HG02763 (cell line): ENCODE data around the gene DCP2.
"Not testable (repeated sequence)": the region's sequence is repeated elsewhere in the genome, so short reads cannot be mapped to it uniquely, and the experiment has no call there.

Source experiments
- ATAC-seq: cut with Tn5 transposase; IDR thresholded peaks from one replicate; pipeline ENCODE4 v1.9.1; 2021; ENCODE audit warnings: mild to moderate bottlenecking, moderate library complexity; ENCODE audit not compliant: unreplicated experiment

DCP2 gene

DNA sequence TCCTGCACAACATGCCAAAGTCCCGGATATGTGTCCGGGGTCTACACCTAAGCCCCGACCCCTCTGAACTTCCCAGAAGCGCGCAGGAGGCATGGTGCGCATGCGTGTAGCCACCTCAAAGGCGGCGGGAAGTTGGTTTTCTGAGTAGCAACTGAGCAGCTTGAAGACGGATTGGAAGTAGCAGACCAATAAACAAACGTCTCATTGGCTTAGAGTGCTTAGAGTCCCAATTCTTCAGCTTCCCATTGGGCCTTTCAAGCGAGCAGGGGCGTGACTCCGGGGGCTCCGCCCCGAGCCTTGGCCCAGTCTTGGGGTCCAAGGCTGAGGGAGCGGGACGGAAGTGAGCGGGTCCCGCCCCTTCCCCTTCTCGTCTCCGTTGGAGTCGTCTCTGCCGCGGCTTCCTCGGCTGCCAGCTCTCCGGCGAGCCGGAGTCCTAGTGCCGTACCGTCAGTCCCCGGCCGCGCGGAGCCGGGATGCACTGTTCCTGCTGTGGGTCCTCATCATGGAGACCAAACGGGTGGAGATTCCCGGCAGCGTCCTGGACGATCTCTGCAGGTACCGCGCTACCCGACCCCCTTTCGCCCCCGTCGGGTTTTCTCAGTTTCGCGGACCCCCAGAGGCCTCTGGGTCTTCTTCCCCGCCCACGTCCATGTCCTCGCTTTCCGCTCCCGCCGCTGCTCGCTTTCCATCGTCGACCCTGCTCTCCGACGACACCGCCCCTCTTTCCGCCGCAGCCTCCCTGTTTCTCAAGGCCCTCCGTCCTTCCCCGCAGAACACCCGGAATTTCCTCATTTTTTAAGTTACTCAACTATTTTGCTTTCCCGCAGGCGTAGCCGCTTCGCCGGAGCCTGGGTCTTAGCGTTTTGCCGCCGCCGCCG lies at the start of gene DCP2:
TSS of gene DCP2 (plus strand) at position 367 of the 878 bp plus-strand sequence. CDS start at position 503, 136 bp downstream.
- peak; percentile 97 for ATAC-seq

DNA sequence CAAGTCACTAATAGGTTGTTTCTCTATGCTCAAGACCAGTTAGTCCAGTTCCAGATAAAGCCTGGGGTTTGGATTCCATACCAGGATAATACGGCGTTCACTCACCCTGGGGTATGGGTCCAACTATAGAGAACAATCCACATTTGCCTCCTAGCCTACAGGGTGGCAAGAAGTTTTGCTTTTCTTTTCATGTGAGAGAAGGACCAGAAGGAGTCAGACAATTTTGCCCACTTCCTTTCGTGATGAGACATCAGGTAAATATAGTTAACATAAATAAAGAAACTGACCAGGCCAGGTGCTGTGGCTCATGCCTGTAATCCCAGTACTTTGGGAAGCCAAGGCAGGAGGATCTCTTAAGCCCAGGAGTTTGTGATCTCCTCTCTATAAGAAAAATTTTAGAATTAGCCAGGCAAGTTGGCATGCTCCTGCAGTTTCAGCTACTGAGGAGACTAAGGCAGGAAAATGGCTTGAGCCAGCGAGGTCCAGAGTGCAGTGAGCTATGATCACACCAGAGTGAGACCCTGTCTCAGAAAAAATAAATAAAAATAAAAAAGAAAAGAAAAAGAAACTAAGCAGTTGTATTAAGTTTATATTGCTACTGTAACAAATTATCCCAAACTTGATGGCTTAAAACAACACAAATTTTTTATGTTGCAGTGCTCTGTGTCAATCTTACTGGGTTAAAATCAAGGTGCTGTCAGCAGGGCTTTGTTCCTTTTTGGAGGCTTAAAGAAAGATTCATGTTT lies 47.1 kb upstream of the DCP2 start:
- peak; percentile 68 for ATAC-seq

DNA sequence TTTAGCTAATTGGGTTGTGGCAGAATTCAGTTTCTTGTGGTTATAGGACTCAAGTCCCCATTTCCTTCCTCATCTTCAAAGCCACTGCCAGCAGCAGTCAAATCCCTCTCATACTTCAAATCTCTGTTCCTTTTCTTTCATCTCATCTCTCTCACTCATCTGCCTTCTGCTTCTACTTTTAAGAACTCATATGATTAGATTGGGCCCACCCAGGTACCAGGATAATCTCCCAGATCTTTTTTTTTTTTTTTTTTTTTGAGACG lies 46.6 kb upstream of the DCP2 start:
- peak; percentile 39 for ATAC-seq

DNA sequence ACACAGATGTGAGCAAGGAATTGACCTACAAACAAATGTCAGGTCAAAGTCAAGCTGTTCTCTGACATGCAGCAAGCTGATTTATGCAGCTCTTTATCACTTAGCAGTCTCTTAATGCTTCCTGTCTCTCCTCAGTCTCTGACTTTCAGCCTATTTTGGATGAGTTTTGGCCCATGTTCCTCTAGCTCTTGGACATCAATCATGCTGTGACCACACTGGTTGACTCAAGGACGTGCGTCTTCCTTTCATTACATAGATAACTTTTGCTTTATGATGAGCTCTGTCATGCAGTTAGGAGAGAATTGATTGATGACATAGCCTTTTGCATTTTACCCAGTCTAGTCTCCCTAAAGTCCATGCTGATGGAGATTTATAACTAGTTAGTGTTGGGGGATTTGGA lies 45.1 kb upstream of the DCP2 start:
- no peak for ATAC-seq

DNA sequence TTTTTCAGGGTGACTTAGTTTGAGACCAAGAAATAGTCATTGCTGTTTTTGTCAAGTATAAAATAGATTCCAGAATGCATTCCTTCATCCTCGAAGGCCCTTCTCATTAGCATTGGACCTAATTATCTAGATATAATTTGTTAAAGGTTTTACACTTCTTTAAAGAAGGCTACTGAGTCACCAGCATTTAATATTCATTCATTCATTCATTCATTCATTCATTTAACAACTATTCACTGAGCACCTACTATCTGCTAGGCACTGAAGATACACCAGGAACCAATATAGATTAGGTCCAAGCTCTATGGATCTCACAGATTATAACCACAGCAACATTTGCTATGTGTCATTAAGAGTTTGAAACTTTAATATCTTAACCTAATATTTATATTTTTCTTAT lies 43.5 kb upstream of the DCP2 start:
- no peak for ATAC-seq

DNA sequence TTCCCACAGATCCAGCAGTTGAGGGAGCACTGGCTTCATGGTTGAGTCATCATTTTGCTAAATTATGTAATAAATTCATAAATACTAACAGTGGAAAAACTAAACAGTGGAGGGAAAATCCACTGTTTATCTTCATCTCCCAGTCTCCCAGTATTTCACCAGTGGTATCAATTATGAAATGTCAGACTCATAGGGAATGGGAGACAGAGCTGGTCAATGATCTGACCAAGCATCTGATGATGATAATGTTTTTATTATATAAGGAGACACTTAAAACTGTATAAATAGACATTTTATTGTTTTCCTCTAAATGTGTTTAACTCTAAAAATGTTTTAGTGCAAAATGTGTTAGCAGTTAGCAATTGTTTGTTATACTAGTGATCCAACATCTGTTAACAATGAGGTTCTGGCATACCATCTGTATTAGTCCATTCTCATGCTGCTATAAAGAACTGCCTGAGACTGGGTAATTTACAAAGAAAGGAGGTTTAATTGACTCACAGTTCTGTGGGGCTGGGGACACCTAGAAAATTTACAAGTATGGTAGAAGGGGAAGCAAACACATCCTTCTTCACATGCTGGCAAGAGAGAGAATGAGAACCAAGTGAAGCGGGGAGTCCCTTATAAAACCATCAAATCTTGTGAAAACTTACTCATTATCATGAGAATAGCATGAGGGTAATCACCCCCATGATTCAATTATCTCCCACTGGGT lies 42.8 kb upstream of the DCP2 start:
- ATAC-seq, result no peak

DNA sequence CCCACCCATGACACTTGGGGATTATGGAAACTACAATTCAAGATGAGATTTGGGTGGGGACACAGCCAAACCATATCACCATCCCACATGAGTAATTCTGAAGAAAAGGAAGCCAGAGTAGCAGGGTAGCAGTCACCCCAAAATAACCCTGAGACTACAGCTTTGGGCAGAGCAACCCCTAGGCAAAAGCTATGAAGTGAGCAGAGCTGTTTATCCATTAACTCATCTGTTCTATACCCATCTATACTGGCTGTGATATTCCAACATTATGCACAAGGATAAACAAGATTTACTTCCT lies 42.3 kb upstream of the DCP2 start:
- ATAC-seq, result no peak

DNA sequence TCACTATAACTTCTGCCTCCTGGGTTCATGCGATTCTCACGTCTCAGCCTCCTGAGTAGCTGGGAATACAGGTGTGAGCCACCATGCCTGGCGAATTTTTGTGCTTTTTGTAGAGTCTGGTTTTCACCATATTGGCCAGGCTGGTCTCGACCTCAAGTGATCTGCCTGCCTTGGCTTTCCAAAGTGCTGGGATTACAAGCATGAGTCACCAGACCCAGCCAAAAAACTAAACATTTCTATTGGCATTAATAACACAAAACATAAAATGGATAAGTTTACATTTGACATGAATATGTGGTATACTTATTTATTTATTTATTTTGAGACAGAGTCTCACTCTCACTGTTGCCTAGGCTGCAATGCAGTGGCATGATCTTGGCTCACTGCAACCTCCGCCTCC lies 40.9 kb upstream of the DCP2 start:
- ATAC-seq, result no peak

DNA sequence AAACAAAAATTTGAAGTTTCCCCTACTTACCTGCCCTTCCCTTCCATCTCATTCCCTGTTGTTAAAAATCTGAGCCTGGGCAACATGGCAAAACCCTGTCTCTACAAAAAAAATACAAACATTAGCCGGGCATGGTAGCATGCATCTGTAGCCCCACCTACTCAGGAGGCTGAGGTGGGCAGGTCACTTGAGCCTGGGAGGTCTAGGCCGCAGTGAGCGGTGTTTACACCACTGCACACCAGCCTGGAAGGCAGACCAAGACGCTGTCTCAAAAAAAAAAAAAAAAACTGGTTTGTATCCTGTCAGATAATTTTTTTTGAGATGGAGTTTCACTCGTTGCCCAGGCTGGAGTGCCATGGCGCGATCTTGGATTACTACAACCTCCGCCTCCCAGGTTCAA lies 38.3 kb upstream of the DCP2 start:
- ATAC-seq, result no peak

DNA sequence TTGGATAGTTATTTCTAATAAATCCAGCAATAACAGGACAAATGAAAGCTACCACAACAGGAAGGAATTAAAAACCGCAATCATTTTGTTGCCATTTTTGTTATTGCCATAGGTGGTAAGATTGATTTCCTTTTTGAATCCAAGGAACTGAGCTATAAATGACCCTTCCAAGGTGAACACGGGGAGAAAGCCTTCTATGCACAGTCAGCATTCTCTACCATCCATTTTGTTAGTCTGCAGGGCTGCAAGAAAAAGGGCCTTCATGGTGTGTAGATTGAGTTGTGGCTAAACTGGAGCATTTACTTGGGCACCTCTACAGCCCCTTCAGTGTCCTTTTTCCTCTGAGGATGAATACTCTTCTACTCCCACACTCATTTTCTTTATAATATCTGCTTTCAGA lies 35.9 kb upstream of the DCP2 start:
- ATAC-seq, result no peak

DNA sequence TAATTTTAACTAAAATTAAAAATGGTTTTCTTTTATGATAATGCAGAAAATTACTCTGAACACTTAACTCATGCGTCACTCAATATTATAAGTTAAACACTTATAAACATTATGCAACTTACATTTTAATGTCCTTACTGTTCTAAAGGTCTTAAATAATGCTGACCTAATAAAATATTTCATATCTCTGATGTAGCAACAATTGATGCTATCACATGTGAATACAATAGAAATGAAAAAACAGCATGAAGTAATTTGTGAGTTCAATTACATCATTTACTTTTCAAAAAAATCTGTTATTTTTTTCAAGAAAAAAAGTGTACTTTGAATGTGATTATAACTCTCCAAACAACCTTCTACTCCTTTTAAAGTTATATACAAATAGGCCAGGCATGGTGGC lies 28.1 kb upstream of the DCP2 start:
- no peak for ATAC-seq

DNA sequence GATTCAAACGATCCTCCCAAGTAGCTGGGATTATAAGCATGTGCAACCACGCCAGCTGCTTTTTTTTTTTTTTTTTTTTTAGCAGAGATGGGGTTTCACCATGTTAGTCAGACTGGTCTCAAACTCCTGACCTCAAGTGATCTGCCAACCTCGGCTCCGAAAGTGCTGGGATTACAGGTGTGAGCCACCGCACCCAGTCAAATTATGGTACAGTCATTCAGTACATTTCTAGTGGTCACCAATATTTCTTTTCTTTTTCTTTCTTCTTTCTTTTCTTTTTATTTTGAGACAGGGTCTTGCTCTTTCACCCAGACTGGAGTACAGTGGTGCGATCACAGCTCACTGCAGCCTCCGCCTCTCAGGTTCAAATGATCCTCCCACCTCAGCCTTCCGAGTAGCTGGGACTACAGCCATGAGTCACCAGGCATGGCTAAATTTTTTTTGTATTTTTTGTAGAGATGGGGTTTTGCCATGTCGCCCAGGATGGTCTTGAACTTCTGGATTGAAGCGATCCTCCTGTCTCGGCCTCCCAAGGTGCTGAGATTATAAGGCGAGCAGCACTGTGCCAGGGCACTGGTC lies 25.4 kb upstream of the DCP2 start:
- peak; percentile 93 for ATAC-seq

DNA sequence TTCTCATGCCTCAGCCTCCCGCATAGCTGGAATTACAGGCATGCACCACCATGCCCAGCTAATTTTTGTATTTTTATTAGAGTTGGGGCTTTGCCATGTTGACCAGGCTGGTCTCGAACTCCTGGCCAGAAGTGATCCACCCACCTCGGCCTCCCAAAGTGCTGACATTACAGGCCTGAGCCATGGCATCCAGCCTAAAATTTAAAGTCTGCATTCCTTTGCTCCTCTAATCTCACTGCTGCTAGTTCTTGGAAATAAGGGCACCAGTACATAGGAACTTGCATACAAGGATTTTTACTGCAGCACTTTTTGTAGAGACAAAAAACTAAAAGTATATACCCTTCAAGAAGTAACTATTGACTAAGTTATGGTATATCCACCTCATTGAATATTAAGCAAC lies 20.0 kb upstream of the DCP2 start:
- ATAC-seq, result no peak

DNA sequence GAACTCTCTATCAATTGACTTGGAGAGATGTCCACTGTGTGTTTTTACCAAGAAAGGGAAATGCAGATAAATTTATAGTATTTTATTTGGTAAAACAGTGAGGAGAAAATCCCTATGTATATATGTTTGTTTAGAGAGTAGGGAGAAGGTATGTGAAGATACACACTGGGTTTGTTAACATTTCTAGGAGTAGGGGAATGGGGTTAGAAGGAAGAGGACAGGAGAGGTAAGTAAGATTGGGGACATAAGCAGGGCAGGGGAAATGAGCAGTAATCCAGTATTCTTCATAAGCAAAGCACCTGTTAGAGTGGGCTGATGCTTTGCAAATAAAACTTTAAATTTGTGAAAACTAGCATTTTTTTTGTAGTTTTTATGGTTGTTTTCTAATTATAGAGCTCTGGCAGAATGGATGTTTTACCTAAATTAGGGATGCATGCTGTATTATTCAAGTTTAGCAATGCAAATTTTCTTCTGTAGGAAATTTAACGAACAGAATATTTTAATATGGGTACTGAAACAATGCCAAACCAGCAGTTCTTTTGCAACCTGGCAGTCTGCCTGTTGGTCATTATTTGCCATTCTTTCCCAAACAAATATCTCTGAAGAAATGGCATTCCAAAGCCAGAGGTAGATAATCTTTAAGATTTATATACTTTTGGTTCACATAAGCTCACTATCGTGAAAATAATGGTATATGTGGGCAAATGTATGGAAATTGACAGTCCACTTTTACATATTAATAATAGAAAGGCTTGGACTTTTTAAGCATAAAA lies 19.4 kb upstream of the DCP2 start:
- ATAC-seq, result no peak

DNA sequence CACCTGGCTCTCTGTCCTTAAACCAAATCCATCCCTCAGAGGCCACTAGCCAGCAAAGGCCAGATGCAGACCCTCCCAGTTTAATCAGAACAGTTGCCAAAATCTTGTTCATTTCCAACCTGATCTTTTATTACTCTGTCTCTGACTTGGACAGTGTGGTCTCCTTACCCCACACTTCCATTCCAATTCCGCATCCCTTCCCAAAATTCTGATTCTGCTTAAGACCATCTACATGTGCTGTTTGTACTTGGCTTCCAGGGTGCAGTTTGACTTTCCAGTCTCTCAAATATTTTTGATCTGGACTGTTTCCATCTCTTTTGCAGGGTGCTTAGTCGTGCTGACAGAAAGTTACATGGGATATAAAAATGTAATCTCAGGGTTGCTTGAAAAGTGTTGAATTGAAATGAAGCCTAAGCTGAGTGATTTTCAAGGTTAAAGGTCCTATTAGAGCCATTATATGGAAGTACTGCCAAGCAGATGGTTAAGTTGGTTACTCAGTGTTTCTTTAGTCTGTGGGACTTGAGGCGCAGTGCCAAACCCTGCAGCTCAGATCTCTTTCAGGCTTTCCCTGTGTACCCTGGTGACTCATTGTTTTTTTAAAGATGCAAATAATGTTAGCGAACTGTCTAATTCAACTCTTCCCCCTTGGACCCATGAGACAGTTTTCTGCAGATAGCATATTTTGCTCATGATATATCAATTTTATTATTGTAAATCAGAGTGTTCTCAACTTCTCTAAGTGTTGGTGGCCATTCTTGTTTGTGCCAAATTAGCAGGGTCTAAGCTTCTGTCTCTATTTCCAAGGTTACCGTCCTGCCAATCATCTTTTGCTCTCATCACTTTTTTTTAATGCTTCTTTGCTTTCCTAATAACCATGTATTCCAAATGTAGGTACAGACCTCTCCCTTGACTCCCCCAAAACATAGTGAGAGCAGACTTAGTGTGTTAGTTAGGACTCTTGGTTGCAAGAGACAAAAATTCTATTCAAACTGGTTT lies 18.2 kb upstream of the DCP2 start:
- peak; percentile 91 for ATAC-seq

DNA sequence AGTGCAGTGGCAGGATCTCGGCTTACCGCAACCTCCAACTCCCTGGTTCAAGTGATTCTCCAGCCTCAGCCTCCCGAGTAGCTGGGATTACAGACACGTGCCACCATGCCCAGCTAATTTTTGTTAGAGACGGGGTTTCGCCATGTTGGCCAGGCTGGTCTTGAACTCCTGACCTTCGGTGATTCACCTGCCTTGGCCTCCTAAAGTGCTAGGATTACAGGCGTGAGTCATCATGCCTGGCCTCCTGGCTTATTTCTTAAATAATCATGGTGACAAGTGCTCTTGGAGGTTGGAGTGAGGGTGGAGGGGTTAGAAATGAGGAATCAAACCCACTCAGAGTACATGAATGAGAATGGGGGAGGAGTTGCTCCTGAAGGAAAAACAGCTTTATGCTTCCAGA lies 16.7 kb upstream of the DCP2 start:
- not testable (repeated sequence) for ATAC-seq

DNA sequence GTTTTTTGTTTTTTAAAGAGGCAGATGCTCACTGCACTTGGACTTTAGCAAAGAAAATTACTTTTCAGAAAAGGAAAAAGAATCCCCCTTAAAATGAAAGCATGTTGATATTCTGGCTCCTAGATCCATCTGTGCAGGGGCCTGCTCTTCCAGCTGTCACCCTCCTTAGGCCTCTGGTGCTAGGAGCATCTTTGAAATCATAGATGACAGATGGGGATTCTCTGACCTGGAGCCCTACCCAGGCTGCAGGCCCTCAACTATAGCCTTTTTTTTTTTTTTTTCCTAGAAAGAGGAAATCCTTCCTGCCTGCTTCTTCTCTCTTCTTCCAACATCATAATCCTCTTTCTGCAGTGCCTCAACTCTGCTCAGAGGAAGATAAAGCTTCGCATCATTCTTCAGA lies 16.3 kb upstream of the DCP2 start:
- no peak for ATAC-seq

DNA sequence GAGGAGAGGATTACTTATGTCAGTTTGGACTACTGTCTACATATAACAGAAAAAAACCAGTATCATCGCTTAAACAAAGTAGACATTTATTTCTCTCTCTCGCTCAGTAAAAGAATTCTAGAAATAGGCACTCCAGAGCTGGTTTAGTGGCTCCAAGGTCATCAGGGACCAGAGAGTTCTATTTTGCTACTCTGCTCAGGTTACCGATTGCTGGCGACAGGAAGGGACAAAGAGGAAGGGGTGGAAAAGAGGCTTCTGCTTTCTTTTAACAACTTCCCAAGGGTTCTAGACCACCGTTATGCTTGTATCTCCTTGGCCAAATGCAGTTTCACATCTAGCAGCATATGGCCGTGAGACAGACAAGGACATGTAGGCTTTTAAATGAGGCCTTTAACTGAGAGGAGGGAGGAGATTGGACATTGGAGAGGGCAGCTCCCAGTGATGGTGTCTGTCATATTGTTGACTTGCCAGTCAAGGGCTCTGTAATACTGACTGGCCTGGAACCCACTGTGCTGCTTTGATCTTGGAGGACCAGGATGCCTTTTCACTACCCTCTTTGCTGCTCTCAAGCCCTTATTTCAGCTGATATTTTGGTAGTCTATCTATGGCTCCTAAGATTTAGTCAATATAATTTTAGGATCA lies 15.6 kb upstream of the DCP2 start:
- no peak for ATAC-seq

DNA sequence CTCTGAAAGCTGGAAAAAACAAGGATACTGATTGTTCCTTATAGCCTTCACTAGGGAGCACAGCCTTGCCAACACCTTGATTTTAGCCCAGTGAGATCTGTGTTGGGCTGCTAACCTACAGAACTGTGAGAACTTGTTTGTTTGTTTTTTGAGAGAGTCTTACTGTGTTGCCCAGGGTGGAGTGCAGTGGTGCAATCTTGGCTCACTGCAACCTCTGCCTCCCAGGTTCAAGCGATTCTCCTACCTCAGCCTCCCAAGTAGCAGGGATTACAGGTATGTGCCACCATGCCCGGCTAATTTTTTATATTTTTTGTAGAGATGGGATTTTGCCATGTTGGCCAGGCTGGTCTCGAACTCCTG lies 13.2 kb upstream of the DCP2 start:
- not testable (repeated sequence) for ATAC-seq
